Nephron progenitor cell (in vitro differentiated cells): ENCODE results near the gene ERC1.

Experiments
- DNase-seq: peaks from one replicate; pipeline ENCODE4 v3.0.0; 2021
- H3K27ac Mint-ChIP-seq: 2 replicates; pipeline ENCODE4 v1.8.0; 2021; ENCODE audit warnings: mild to moderate bottlenecking, moderate library complexity, mixed read lengths
- H3K27me3 Mint-ChIP-seq: 2 replicates; pipeline ENCODE4 v1.8.0; 2021; ENCODE audit warnings: mild to moderate bottlenecking, low read depth, mixed read lengths; ENCODE audit not compliant: poor library complexity
- H3K36me3 Mint-ChIP-seq: 2 replicates; pipeline ENCODE4 v1.8.0; 2021; ENCODE audit warnings: low read depth, mixed read lengths
- H3K4me1 Mint-ChIP-seq: 2 replicates; pipeline ENCODE4 v1.8.0; 2021; ENCODE audit warnings: mixed read lengths
- H3K4me3 Mint-ChIP-seq: 2 replicates; pipeline ENCODE4 v1.8.0; 2021; ENCODE audit warnings: mild to moderate bottlenecking, moderate library complexity, mixed read lengths
- H3K9me3 Mint-ChIP-seq: 2 replicates; pipeline ENCODE4 v1.8.0; 2021; ENCODE audit warnings: mild to moderate bottlenecking, moderate library complexity, mixed read lengths
- CTCF ChIP-seq: fragments of 200-600 bp; sonication (generic); IDR thresholded peaks from 2 replicates; pipeline ENCODE4 v1.5.0; 2021; ENCODE audit warnings: antibody characterized with exemption

ERC1 gene

GRCh38 chr12:1053690-1054089 is 62.7 kb downstream of the ERC1 start:
- Mint-ChIP-seq H3K27me3 (peaks cover 4% of the 10 kb centered on the region), H3K4me3 (no peak overlapping the region), H3K27ac (no peak overlapping the region), H3K36me3 (peaks cover 16% of the 10 kb centered on the region), H3K4me1 (peaks cover 31% of the 10 kb centered on the region), H3K9me3 (peaks cover 11% of the 10 kb centered on the region)
- no peak for DNase-seq
- no peak for TF ChIP-seq CTCF

GRCh38 chr12:1054117-1054870 is 63.3 kb downstream of the ERC1 start:
- Mint-ChIP-seq H3K9me3 (peaks cover 17% of the 10 kb centered on the region), H3K27me3 (peaks cover 4% of the 10 kb centered on the region), H3K36me3 (peaks cover 22% of the 10 kb centered on the region), H3K27ac (peak overlapping the region; percentile 30), H3K4me3 (no peak overlapping the region), H3K4me1 (peaks cover 25% of the 10 kb centered on the region)
- no peak for TF ChIP-seq CTCF
- DNase-seq = no peak

- H3K27me3 Mint-ChIP-seq = no peaks in the 10 kb centered on the region
- TF ChIP-seq CTCF = no peak
- peaks cover 24% of the 10 kb centered on the region for H3K4me1 Mint-ChIP-seq
- peaks cover 42% of the 10 kb centered on the region for H3K36me3 Mint-ChIP-seq
- peaks cover 38% of the 10 kb centered on the region for H3K9me3 Mint-ChIP-seq
- DNase-seq = no peak
- H3K27ac Mint-ChIP-seq = peak overlapping the region; percentile 33
- no peak overlapping the region for H3K4me3 Mint-ChIP-seq
These were observed 65.4 kb downstream of the ERC1 start for GRCh38 chr12:1056390-1056789.

GRCh38 chr12:1058423-1058822 is 67.4 kb downstream of the ERC1 start:
- no peak overlapping the region for H3K4me3 Mint-ChIP-seq
- no peaks in the 10 kb centered on the region for H3K27me3 Mint-ChIP-seq
- H3K36me3 Mint-ChIP-seq = peaks cover 60% of the 10 kb centered on the region
- no peak for TF ChIP-seq CTCF
- H3K9me3 Mint-ChIP-seq = peaks cover 56% of the 10 kb centered on the region
- H3K4me1 Mint-ChIP-seq = peaks cover 18% of the 10 kb centered on the region
- no peak overlapping the region for H3K27ac Mint-ChIP-seq
- DNase-seq = no peak

- Mint-ChIP-seq H3K9me3 (peaks cover 63% of the 10 kb centered on the region), H3K27ac (no peak overlapping the region), H3K4me3 (no peak overlapping the region), H3K4me1 (peaks cover 12% of the 10 kb centered on the region), H3K27me3 (no peaks in the 10 kb centered on the region), H3K36me3 (peaks cover 67% of the 10 kb centered on the region)
- no peak for DNase-seq
- TF ChIP-seq CTCF = no peak
These were observed 68.1 kb downstream of the ERC1 start for GRCh38 chr12:1059162-1059561.

- H3K27ac Mint-ChIP-seq = no peak overlapping the region
These were observed 72.8 kb downstream of the ERC1 start for GRCh38 chr12:1063852-1064251.

More at GRCh38 chr12:1063852-1064251, 72.8 kb downstream of the ERC1 start:
- Mint-ChIP-seq H3K27me3 (peaks cover 2% of the 10 kb centered on the region), H3K4me1 (no peaks in the 10 kb centered on the region), H3K4me3 (no peak overlapping the region), H3K9me3 (peaks cover 66% of the 10 kb centered on the region), H3K36me3 (peaks cover 70% of the 10 kb centered on the region)
- TF ChIP-seq CTCF = no peak
- DNase-seq = no peak
